NCI-H2107 (cell line): ENCODE results near the gene CARMIL1.

ENCODE experiments used
- DNase-seq: peaks from one replicate; lab custom pipeline; 2025; lab: John Stamatoyannopoulos, UW

CARMIL1 gene

DNA sequence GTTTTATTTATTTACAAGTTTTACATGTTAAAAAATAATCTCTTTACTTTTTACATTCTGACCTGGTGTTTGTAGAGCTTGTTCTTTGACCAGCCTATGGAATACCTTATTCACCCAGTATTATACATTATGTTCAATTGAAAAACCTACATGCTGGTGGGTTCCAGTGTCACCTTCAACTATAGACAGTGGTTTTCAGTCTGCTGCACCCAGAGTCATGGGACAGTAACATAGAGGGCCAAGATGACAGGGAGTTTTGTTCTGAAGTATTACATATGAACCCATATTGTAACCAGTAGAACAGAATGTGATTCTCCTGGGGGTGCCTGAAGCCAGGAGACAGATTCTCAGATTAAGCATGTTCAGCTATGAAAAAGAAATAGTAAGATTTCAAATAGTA is 233.4 kb downstream of the CARMIL1 start:
- no peak for DNase-seq

DNA sequence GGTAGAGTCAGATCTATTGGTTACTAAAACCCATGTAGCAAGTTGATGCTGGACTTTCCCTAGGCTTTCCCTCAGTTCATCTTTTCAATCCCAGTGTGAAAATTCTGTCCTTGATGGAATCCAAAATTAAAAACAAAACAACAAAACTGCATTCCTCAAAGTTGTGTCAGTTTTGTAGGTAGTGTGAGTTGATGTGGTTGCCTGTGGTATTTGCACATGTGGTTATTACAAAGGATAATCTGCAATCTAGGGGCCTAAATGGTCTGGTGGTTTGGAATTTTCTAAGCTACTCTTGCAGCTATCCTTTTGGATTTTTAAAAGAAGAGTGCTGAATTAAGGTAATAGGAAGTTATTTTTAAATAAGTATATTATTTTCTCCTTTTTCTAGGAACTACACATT is 240.7 kb downstream of the CARMIL1 start:
- no peak for DNase-seq

DNA sequence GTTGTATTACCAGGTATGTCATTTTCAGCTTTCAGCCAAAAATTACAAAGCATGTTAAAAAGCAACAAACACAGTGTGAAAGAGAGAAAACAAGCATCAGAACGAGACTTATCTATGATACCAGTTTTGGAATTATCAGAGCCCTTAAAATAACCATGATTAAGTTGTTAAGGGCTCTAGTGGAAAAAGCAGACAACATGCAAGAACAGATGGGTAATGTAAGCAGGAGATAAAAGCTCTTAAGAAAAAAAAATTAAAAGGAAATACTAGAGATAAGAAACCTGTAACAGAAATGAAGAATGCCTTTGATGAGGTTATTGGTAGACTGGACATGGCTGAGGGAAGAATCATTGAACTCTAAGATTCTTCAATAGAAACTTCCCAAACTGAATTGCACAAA is 245.4 kb downstream of the CARMIL1 start:
- DNase-seq: no peak

DNA sequence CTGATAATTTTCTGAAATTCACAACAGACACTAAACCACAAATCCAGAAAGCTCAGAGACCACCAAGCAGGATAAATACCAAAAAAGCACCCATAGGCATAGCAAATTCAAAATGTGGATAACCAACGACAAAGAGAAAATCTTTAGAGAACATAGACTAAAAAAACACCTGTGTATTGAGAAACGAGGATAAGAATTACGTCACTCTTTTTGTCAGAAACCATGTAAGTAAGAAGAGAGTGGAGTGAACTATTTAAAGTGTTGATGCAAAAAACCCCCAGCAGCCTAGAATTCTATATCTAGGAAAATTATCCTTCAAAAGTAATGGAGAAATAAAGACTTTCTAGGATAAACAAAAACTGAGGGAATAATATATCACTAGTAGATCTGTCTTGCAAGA is 245.9 kb downstream of the CARMIL1 start:
- DNase-seq: no peak

DNA sequence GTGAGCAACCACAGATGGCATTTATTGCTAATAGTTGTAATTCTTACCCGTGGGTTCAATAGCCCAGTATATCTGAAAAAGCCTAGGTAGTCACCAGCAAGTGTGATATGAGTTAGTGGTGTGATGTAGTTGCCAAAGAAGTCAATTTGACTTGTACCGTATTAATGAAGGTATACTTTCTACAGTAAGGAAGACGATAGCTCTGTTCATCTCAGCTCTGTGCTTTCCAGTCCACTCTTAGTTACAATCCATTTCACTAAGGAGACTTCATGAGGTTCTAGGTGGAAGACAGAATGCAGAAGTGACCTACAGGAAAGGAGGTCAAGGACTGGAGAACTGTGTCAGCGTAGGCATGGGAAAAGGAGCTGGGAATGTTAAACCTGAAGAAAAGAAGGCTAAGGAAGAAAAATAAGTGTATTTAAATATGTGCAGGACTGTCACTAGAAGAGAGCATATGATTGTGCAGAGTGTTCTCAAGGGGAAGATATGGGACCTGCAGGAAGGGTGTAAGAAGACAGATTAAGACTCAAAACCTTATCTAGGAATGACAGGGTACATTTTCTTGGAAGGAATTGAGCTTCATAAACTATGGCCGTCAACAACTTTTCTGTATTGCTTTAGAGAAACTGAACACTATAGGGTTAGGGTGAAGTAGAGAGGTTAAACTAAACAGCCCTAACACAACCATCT is 255.9 kb downstream of the CARMIL1 start:
- no peak for DNase-seq

DNA sequence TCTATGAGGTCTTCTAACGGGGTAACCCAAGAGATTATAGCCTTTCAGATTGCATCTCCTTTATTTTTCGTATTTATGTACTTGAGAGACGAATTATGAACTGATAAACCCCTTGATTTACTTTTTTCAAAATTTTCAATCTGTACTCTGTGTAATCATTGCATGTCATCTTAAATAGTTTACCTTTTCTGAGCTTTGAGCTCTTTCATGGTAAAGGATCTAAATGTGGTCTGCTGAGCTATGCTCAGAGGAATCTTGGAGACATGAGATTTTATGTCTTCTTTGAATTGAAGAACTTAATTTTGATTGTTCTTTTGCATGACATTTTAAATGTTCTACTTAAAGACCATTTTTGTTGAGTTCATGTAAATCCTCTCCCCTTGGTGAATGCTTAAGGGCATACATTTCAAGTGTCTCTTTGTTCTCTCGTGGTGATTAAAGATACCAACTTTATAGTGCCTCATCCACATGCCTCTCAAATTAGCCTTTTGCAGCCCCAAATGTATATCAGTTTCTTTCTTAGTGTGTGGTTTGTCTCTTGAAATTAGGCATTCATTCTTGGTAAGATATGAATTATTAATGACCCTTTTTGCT is 256.6 kb downstream of the CARMIL1 start:
- no peak for DNase-seq

DNA sequence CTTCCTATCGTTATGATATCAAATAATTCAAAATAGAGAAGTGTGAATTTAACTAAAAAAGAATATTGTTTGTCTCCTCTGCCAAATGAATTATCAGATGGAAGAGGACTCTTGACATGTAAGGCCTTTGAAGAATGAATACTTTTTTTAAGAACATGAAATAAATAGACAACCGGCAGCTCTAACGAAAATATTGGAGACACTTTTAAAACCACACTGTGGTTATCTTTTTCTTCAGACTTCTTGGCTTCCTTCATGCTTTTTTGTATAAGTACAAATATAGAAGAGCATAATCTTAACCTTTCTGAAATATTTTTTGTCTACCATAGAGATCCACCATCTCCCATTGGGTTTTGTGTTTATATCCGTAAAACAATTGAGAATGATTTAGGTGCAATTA is 257.6 kb downstream of the CARMIL1 start:
- no peak for DNase-seq

DNA sequence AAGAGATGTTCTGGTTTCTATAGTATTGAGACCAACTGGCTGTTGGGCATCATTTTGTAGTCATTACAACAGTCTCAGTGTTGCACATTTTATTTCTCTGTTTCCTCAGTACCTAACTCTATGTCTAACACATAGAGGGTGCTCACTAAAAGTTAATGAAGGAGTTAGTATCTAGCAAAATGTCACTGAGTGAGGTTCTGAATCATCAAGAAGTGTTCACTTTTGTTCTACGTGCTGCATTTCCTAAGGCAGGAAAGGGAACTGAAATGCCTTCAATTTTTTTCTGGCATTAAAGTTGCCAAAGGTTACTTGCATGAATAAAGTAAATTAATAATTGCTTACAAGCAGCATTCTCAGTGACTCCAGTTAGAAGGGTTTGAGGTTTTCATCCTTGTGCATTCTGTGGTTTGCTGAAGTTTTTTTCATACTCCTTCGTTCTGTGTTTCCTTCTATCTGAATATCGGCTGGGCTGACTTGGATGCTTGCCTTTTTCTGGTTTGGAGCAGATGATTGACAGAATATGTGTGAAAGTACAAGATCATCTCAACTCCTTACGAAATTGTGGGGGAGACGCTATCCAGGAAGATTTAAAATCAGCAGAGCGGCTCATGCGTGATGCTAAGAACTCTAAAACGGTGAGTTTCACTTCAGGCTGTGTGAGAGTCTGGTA is 258.3 kb downstream of the CARMIL1 start:
- no peak for DNase-seq

DNA sequence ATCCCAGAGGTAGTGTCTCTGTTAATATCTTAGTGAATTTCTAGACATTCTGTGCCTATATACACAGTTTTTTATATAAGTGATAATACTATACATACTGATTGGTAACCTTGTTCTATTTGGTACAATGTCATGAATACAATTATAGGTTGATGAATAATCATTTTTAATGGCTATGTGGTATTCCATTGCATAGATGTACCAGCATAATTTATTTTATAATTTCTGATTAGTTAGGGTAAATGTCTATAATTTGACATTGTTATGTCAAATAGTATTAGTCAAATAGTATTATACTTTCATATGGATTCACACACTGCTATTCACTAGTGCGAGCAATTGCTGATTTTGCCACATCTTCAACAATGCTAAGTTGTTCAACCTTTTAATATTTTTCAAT is 262.1 kb downstream of the CARMIL1 start:
- DNase-seq: no peak

DNA sequence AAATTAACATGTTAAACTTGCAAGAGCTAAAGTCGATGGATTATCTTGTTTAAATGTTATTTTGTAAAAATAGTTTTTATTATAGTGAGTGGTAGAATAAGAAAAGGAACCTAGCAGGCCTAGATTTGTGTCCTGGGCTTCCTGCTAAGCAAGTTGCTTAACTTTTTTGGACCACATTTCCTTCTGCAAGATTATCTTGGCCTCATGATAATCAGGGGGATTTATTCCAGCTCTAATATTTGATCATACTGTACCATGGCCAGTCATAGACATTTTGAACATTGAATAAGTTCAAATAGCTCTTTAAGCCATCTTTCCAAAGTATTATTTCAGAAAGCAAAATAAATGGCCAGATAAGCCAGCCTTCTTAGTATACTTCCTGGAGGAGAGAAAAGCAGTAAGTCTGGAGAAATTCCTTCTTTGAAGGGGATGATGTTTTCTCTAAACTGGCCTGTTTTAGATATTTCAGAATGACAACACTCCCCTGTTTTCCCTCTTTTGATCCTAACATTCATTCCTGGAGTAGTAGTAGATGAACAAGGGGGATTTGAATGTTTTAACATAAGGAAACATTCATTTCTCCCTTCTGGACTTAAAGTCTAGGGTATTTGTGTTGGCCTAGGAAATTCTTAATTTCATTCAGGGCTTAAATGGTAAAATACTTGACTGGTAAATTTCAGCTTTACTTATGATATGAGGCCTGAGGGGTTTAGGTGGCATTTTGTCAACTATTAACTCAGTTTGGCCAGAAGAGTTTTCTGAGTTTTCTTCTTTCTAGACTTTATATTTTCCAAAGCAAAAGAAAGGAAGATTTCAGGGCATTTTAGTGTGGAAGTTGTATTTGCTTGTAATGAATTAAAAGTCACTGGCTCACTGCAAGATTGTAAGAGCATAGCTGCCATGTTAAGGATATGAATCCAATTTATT is 264.1 kb downstream of the CARMIL1 start:
- no peak for DNase-seq

DNA sequence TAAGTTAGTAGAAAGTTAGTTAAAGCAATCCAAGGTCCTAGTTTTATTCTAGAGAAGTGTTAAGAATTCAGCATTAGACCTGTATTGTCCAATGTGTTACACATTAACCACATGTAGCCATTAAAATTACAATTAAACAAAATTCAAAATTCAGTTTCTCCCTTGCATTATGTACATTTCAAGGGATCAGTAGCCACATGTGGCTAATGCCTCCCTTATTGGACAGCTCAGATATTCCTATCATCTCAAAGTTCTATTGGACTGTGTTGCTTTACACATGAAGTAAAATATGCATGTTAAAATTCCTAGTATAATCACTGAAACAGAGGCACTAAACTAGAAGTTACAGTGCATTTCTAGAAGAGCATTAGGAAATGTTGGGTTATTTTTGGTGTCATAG is 265.7 kb downstream of the CARMIL1 start:
- no peak for DNase-seq

DNA sequence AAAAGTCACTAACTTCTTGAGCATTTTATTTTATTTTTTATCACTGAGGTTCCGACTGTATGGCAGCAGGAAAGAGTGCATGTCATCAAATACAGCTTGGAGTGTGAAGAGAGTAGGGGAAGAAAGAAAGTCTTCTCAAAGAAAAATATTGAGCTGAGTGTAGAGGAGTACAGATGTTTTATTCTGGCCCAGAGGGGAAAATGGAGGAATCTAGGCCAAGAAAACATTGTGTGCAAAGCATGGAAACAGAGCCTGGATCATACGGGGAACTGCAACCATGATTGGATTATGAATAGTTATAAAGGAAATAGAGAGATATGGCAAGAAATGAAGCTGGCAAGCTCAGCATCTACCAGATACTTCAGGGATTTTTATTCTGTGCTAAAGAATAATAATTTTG is 268.6 kb downstream of the CARMIL1 start:
- no peak for DNase-seq

DNA sequence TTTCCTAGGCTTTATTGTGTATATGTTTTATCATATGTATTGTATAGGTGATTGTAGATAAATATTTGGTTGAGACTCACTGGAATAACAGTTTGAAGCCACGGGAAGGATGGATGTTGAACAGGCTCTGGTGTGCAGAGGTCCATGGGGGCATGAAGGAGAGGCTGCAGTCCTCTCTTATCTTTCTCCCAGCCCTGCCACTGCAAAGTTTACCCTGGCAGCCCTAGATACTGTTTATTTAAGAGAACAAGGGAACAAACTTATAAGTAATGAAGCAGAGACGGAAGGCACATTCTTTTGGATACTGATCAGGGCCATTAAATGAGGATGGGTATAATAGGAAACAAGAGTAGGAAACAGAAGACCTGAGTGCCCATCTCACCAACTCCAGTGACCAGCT is 269.3 kb downstream of the CARMIL1 start:
- DNase-seq: no peak

DNA sequence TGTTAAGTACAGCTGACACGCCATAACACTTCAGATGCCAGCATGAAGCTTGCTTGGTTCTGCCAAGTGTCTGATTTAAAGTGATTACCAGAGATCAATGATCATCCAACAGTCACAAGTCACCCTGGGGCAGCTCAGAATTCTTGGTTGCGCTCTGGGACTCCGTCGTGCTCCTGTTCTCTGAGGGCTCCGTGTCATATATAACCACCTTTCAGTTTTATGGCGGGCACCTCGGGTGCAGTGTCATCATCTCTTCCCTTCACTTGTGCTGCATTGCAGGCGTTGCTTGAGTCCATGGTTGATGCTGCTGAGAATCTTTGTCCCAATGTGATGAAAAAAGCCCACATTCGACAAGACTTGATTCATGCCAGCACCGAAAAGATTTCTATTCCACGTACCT is 271.5 kb downstream of the CARMIL1 start:
- DNase-seq: no peak

DNA sequence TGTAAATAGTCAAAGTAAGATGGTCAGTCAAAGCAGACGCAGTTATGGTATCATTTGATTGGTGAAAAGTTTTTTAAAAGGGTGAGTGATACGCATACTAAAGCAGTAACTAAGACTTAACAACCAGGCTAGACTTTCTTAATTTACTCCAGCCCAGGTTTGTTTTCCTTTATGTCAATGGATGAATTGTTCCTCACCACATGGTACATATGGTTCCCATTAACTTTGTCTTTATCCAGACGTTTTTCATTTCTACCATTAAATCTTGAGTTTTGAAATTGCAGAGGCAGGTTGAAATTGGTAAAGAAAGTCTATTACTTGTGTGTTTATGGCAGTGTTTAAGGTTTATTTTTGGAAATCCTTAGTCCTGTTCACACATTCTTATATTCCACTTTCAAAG is 274.3 kb downstream of the CARMIL1 start:
- no peak for DNase-seq

DNA sequence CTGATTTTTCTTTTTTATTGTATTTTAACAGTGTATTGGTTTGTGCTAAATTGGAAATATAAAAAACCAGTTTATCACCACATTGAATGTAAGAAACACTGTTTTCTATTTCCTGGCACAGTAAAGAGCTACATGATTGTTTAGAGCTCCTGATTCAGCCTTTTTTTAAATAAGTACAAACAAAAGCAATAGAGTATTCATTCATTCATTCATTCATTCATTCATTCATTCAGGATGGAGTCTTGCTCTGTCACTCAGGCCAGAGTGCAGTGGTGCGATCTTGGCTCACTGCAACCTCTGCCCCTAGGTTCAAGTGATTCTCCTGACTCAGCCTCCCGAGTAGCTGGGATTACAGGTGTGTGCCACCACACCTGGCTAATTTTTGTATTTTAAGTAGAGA is 276.0 kb downstream of the CARMIL1 start:
- no peak for DNase-seq

DNA sequence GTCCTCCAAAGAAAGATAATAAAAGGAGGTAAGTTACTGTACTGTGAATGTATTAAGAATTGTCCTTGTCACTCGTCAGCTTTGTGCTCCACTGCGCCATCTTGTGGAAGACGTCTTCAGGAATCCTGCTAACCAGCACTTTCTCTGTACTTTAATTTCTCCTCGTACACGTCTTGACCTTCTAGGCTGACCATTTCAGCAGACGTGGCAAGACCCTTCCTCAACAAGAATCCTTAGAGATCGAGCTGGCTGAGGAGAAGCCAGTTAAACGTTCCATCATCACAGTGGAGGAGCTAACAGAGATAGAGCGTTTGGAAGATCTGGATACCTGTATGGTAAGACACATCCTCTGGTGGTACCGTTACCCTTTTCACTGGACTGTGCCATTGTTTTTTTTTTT is 277.3 kb downstream of the CARMIL1 start:
- no peak for DNase-seq

DNA sequence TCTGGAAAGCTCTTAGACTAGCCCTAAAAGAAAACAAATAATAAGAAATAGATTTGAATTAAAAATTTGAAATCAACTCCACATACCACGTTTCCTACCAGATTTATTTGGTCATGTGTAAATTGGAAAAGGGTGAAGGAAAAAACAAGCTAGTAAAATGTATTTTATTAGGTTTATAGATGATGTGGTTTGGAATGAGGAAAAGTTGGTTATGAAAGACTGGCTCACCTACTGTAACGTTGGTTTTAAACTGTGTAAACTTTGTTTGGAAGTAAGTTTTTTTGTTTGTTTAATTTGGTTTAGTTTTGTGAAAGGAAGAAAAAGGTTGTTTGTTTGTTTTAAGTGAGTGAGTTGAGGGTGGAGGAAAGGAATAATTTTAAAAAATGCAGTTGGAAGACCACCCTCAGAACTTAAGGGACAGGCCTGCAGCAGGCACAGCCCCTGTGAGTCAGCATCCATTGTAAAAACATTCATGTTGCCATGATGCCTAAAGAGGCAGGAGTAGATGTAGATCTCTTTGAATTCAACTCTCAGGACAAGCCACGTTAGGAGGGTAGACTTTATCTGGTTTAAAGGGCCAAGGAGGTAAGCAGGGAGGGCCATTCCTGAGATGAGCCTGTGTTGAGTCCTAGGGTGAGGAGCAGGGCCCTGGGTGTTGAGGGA is 279.1 kb downstream of the CARMIL1 start:
- DNase-seq: no peak

DNA sequence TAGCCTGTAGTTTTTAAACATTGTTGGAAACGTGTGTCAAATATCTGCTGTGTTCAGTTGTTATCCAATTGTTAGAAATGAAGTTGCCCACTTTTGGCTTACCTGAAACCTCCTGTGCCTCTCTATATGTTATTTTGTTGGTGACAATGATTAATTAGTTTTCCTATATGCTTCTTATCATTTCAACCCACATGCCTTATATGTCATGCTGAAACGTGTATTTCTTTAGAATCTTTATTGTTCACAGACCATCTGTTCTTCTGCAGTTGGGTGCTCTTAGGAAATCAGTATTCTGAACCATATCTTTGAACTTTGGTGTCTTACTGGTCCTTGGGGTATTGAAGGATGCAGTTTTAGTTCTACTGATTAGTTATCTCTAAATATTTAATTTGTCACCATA is 281.7 kb downstream of the CARMIL1 start:
- no peak for DNase-seq

DNA sequence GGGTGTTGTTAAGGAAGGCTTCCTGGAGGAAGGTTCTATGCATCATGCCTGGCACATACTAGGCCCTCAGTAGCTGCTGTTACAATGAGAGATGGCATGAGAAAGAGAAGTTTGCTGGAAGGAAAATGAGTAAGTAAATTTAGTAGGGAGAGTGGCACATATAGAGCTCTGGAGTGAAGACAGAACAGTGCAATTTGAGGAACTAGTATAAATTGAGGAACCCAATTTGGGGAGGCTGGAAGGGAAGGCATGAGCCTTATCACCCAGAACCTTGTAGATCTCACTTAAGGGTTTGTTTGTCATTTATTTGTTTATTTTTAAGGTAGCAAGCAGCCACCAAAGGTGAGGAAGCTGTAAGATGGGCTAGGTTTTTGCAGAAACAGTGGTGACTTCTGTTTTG is 285.8 kb downstream of the CARMIL1 start:
- DNase-seq: no peak

DNA sequence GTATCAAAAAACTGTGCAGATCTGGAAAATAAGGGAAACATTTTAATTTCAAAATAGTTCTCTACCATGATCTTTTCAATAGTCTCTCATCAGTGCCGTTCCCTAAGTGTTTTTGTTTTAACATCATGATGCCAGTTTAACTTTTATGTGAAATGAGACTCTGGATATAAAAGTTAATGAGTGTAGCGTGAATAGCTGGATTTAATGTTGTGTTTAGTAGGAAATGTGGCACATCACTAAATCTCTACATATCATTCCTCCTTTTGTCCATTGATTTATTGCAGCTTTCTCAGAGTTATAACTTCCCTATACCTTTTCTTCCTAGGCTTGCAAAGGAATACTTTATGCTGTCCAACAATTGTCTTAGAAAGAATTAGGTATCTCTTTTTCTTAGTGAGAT is 291.4 kb downstream of the CARMIL1 start:
- no peak for DNase-seq

DNA sequence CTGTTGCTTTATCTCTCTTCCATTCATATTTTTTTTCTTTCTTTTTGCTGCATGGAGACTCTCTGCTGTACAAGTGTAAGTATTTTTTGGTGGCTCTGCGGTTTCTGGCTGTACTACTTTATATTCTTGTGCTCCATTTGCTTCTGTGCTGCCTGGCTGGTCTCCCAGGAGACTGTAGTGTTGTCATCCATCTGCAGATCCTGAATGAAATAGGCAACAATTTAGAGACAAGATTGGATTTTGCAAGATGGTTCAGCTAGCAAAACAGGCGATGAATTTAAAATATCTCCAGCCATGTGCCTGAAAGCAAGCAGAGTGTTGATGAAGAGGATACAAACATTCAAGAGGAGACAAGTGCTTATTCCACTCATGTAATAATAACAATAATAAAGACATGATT is 297.7 kb downstream of the CARMIL1 start:
- DNase-seq: no peak
